ENCODE data around the gene SFPQ. TPM values are rescaled to one million over a fixed set of nuclear protein-coding genes. Genes with fewer than 3 reads are reported as not detected.

Gene SFPQ
- total RNA-seq, 1 experiment from 2014 or later, result 691 TPM

DNA sequence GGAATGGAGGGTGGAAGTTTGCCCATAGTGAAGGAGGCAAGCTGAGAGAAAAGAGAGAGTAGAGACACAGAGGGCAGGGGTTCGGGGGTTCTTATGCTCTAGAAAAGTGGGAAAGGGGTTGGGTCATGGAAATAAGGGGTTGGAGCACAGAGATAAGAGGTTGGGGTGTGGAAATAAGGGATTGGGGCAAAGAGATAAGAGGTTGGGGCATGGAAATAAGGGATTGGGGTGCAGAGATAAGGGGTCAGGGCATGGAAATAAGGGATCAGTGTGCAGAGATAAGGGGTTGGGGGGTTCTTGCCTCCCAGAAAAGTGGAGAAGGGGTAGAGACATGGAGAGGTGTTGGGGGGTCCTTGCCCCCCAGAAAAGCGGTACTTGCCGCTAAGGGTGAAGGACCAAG lies 56.2 kb downstream of the SFPQ start:
- intact Hi-C loops (cut with micrococcal nuclease; ENCODE audit: unreplicated experiment), result no loop called here
- ChIA-PET CTCF (no interaction called here), POLR2A (ENCODE audit: low non-redundant PET) (no interaction called here)
- H3K4me1 ChIP-seq (ENCODE audit: insufficient read depth, low read length, poor library complexity, severe bottlenecking), result no peaks in the 10 kb centered on the region
- H3K27me3 ChIP-seq (replicated peaks; ENCODE audit: insufficient read depth, low read depth, low read length, poor library complexity), result no peaks in the 10 kb centered on the region
- TF ChIP-seq, protein P1, sequence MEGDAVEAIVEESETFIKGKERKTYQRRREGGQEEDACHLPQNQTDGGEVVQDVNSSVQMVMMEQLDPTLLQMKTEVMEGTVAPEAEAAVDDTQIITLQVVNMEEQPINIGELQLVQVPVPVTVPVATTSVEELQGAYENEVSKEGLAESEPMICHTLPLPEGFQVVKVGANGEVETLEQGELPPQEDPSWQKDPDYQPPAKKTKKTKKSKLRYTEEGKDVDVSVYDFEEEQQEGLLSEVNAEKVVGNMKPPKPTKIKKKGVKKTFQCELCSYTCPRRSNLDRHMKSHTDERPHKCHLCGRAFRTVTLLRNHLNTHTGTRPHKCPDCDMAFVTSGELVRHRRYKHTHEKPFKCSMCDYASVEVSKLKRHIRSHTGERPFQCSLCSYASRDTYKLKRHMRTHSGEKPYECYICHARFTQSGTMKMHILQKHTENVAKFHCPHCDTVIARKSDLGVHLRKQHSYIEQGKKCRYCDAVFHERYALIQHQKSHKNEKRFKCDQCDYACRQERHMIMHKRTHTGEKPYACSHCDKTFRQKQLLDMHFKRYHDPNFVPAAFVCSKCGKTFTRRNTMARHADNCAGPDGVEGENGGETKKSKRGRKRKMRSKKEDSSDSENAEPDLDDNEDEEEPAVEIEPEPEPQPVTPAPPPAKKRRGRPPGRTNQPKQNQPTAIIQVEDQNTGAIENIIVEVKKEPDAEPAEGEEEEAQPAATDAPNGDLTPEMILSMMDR (conservative IDR thresholded peaks at IDR 0.05; ENCODE audit: low read depth, low read length), result no peak
- no peak for TF ChIP-seq EZH2 (IDR thresholded peaks at IDR 0.05; ENCODE audit: borderline replicate concordance, low read depth, low read length, poor library complexity, severe bottlenecking)
- H3K27ac ChIP-seq (ENCODE audit: low read depth, low read length, poor library complexity, severe bottlenecking), result no peak overlapping the region
- H3K36me3 ChIP-seq (ENCODE audit: insufficient read depth, low read length, poor library complexity, severe bottlenecking), result no peaks in the 10 kb centered on the region
- no peak overlapping the region for H3K4me3 ChIP-seq (ENCODE audit: low read depth, low read length, poor library complexity, severe bottlenecking)
- DNase-seq (ENCODE audit: low spot score), result no peak
- no TSS peak for BruUV-seq (replicated peaks)
- H3K9me3 ChIP-seq (ENCODE audit: low read depth, low read length, poor library complexity, severe bottlenecking), result no peaks in the 10 kb centered on the region

Other genes starting within 250 kb of the SFPQ start
- gene TMEM35B, start 207.8 kb downstream of the SFPQ start, total RNA-seq (2021), result 10.6 and 11.3 TPM in 2 replicates
- gene ZMYM6, start 161.2 kb downstream of the SFPQ start, total RNA-seq (2021), result 18.9 and 19.3 TPM in 2 replicates
- gene ZMYM1, start 113.8 kb downstream of the SFPQ start, total RNA-seq (2021), result 32.2 and 36.1 TPM in 2 replicates
- 80.0 and 83.5 TPM in 2 replicates for gene ZMYM4, start 75.6 kb upstream of the SFPQ start, total RNA-seq (2021)

All from A673 (cell line).